SK-N-SH (cell line): ENCODE results near the gene S100A16. TPM values are rescaled to one million over a fixed set of nuclear protein-coding genes. Genes with fewer than 3 reads are reported as not detected.

Experiments used
- CTCF ChIA-PET: fragments of 300-600, 350-600 bp; formaldehyde crosslinking; extraction: SDS; loops from one replicate; lab custom pipeline; 2021; lab: Yijun Ruan, JAX
- POLR2A ChIA-PET: fragments of 350-600 bp; sonication (Branson Sonifier 250); formaldehyde crosslinking; extraction: SDS; loops from one replicate; lab custom pipeline; 2020; ENCODE audit warnings: antibody characterized with exemption, inconsistent platforms; lab: Yijun Ruan, JAX
- DNase-seq: peaks from one replicate; pipeline ENCODE4 v3.0.0; 2012
- H2AFZ ChIP-seq: fragments of 200-600 bp; sonication (generic); 2 replicates; pipeline ENCODE4 v1.8.1; 2016; ENCODE audit warnings: antibody characterized with exemption, mild to moderate bottlenecking, low read depth
- H3F3A ChIP-seq: fragments of 200-600 bp; sonication (generic); replicated peaks from 2 replicates; pipeline ENCODE3; 2016; ENCODE audit warnings: antibody characterized with exemption, mild to moderate bottlenecking; ENCODE audit not compliant: insufficient read depth
- H3K27ac ChIP-seq, 2 experiments: fragments of 200-500 bp in 1 of 2; fragments of 200-600 bp in 1 of 2; sonication (Bioruptor generic) in 1 of 2; sonication (generic), shearing (Covaris generic) in 1 of 2; 2 replicates each; pipeline versions ENCODE4 v1.5.1 to v1.6.1; 2014 to 2016; ENCODE audit warnings: low read depth in 2 of 2, inconsistent platforms in 1 of 2, low read length in 1 of 2, mild to moderate bottlenecking in 1 of 2, mixed read lengths in 1 of 2
- H3K27me3 ChIP-seq: fragments of 200-600 bp; sonication (generic), shearing (Covaris generic); 2 replicates; pipeline ENCODE4 v1.6.1; 2016; ENCODE audit warnings: mixed run types; ENCODE audit not compliant: insufficient read depth
- H3K36me3 ChIP-seq, 2 experiments: fragments of 200-500 bp in 1 of 2; fragments of 200-600 bp in 1 of 2; sonication (Bioruptor generic) in 1 of 2; sonication (generic) in 1 of 2; replicated peaks in 1 of 2; 2 replicates each; pipeline versions ENCODE3 to v1.5.1; 2014 to 2016; ENCODE audit warnings: low read length in 1 of 2, mild to moderate bottlenecking in 1 of 2; ENCODE audit not compliant: insufficient read depth in 2 of 2, control insufficient read depth in 1 of 2
- H3K4me1 ChIP-seq, 2 experiments: fragments of 200-500 bp in 1 of 2; fragments of 200-600 bp in 1 of 2; sonication (Bioruptor generic) in 1 of 2; sonication (generic), shearing (Covaris generic) in 1 of 2; 2 replicates each; pipeline versions ENCODE4 v1.5.1 to v1.6.1; 2014 to 2016; ENCODE audit warnings: low read depth in 1 of 2, low read length in 1 of 2, mixed run types in 1 of 2; ENCODE audit not compliant: insufficient read depth in 2 of 2, control insufficient read depth in 1 of 2
- H3K4me2 ChIP-seq: fragments of 200-600 bp; sonication (generic), shearing (Covaris generic); 2 replicates; pipeline ENCODE4 v1.6.1; 2017; ENCODE audit warnings: mixed run types
- H3K4me3 ChIP-seq, 2 experiments: fragments of 200-500 bp in 1 of 2; fragments of 200-600 bp in 1 of 2; sonication (Bioruptor generic) in 1 of 2; sonication (generic), shearing (Covaris generic) in 1 of 2; 2 replicates each; pipeline versions ENCODE4 v1.5.1 to v1.8.1; 2014 to 2016; ENCODE audit warnings: low read depth in 2 of 2, inconsistent platforms in 1 of 2, low read length in 1 of 2, mild to moderate bottlenecking in 1 of 2, mixed read lengths in 1 of 2, moderate library complexity in 1 of 2
- H3K79me2 ChIP-seq: fragments of 200-600 bp; sonication (generic); 2 replicates; pipeline ENCODE4 v1.8.1; 2017; ENCODE audit warnings: mild to moderate bottlenecking; ENCODE audit not compliant: insufficient read depth
- H3K9ac ChIP-seq: fragments of 200-600 bp; sonication (generic); 2 replicates; pipeline ENCODE4 v1.6.1; 2017; ENCODE audit warnings: mixed run types
- H3K9me2 ChIP-seq: fragments of 200-600 bp; sonication (generic); 2 replicates; pipeline ENCODE4 v1.6.1; 2017; ENCODE audit warnings: mixed run types
- H3K9me3 ChIP-seq: fragments of 200-600 bp; sonication (generic); 2 replicates; pipeline ENCODE4 v1.6.1; 2017; ENCODE audit warnings: mixed run types, mild to moderate bottlenecking, moderate library complexity
- H4K20me1 ChIP-seq: fragments of 200-600 bp; sonication (generic); 2 replicates; pipeline ENCODE4 v1.6.1; 2017; ENCODE audit warnings: mild to moderate bottlenecking, mixed run types; ENCODE audit not compliant: insufficient read depth
- CHD2 ChIP-seq: fragments of 150-350 bp; IDR thresholded peaks from 2 replicates; pipeline ENCODE4 v1.6.1; 2018; ENCODE audit warnings: low read length; ENCODE audit not compliant: partially characterized antibody
- FOXM1 ChIP-seq: IDR thresholded peaks from 2 replicates; pipeline ENCODE4 v1.4.0; 2012; ENCODE audit warnings: low read depth, mild to moderate bottlenecking
- GABPA ChIP-seq: IDR thresholded peaks from 2 replicates; pipeline ENCODE4 v1.4.0; 2012; ENCODE audit warnings: low read depth, mild to moderate bottlenecking
- JUND ChIP-seq: IDR thresholded peaks from 2 replicates; pipeline ENCODE4 v1.4.0; 2012
- NFIC ChIP-seq: IDR thresholded peaks from 2 replicates; pipeline ENCODE4 v1.4.0; 2012; ENCODE audit warnings: borderline replicate concordance
- RFX5 ChIP-seq: IDR thresholded peaks from 2 replicates; pipeline ENCODE4 v1.6.1; 2012; ENCODE audit warnings: mild to moderate bottlenecking, improper control_type of control experiment, low read length
- SMC3 ChIP-seq: IDR thresholded peaks from 2 replicates; pipeline ENCODE4 v1.6.1; 2012; ENCODE audit warnings: low read depth, low read length, improper control_type of control experiment
- TAF1 ChIP-seq: IDR thresholded peaks from 2 replicates; pipeline ENCODE4 v1.6.1; 2012; ENCODE audit warnings: low read depth, mild to moderate bottlenecking, low read length, moderate library complexity, borderline replicate concordance
- TCF12 ChIP-seq: IDR thresholded peaks from 2 replicates; pipeline ENCODE4 v1.4.0; 2012
- YY1 ChIP-seq: IDR thresholded peaks from 2 replicates; pipeline ENCODE4 v1.4.0; 2012; ENCODE audit warnings: low read depth, mild to moderate bottlenecking
- WGBS: methylation state at CpG from one replicate; pipeline ENCODE4 v1.1.6; 2017; ENCODE audit warnings: low lambda C conversion rate; 5-methylcytosine and 5-hydroxymethylcytosine counted together
- polyA plus RNA-seq, 3 experiments: library from polyadenylated mRNA; depleted of rRNA; stranded (reverse); fragments of >200 nt; gene quantifications; 2 replicates each; pipeline ENCODE4 v1.2.3, GENCODE V29; 2012
- TF ChIP-seq, protein P1 (sequence below): fragments of 150-350 bp; IDR thresholded peaks from 2 replicates; pipeline ENCODE4 v1.6.1; 2017; ENCODE audit warnings: antibody characterized with exemption, low read length, low read depth, borderline replicate concordance
- TF ChIP-seq, protein P2 (sequence below): IDR thresholded peaks from 2 replicates; pipeline ENCODE4 v1.4.0; 2012; ENCODE audit warnings: low read depth
- TF ChIP-seq, protein P3 (sequence below): IDR thresholded peaks from 2 replicates; pipeline ENCODE4 v1.4.0; 2012; ENCODE audit warnings: low read depth, borderline replicate concordance
- TF ChIP-seq, protein P4 (sequence below): IDR thresholded peaks from 2 replicates; pipeline ENCODE4 v1.6.1; 2012; ENCODE audit warnings: mild to moderate bottlenecking, low read depth, low read length, moderate library complexity
- TF ChIP-seq, protein P5 (sequence below): fragments of 150-350 bp; IDR thresholded peaks from 2 replicates; pipeline ENCODE4 v1.6.1; 2016; ENCODE audit warnings: mild to moderate bottlenecking, low read depth, low read length

The S100A16 gene
- polyA plus RNA-seq, 1 of the 3 experiments (the other 2 are of a cell fraction) = 512 TPM

DNA sequence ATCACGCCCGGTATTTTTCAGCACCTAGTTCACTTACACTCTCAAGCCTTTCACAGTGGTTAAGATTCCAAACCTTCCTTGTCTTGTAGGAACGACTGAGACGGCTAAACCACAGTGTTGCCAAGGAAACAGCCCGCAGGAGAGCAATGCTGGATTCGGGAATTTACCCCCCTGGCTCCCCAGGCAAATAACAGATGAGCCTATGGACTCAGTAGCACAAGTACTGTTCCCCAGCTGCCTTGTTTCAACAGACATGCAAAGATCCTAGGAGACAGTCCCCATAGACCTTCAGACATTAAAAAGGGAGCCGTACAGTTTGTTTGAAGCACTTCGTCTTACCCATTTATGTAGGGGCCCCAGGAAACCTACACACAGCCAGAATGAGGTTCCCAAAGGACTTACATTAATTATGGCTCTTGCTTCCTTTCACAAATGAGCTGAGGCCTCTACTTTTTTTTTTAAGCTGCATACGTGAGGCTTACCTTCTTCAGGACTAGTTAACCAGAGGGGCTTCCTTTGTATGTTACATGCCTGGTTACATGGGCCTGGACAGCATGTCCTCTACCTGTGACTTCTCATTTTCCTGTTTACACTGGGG, 48.3 kb upstream of the S100A16 start:
- H3K4me2 ChIP-seq = no peak overlapping the region
- peaks cover 0 to 5% of the 10 kb centered on the region in 2 experiments; a peak in 1 of 4 replicates for H3K4me1 ChIP-seq
- no peak overlapping the region for H3K27ac ChIP-seq
- H3K27me3 ChIP-seq = no peaks in the 10 kb centered on the region
- no peak overlapping the region for H3K9ac ChIP-seq
- peaks cover 49 to 56% of the 10 kb centered on the region in 2 experiments for H3K36me3 ChIP-seq
- POLR2A ChIA-PET = no interaction called here
- CTCF ChIA-PET = interaction anchor here (1.2 to 1.9 kb wide), 2 partner anchors 10 to 17 kb away, joined by 5 to 6 read pairs; partner anchors contain the start of genes ILF2 and NPR1
- H3K9me3 ChIP-seq = no peaks in the 10 kb centered on the region
- no peak overlapping the region for H2AFZ ChIP-seq
- no peak for DNase-seq
- no peaks in the 10 kb centered on the region for H4K20me1 ChIP-seq
- H3K79me2 ChIP-seq = peaks cover 24% of the 10 kb centered on the region
- H3K4me3 ChIP-seq = no peak overlapping the region
- no peak for TF ChIP-seq GABPA
- TF ChIP-seq YY1 = no peak
- TF ChIP-seq, protein P1, sequence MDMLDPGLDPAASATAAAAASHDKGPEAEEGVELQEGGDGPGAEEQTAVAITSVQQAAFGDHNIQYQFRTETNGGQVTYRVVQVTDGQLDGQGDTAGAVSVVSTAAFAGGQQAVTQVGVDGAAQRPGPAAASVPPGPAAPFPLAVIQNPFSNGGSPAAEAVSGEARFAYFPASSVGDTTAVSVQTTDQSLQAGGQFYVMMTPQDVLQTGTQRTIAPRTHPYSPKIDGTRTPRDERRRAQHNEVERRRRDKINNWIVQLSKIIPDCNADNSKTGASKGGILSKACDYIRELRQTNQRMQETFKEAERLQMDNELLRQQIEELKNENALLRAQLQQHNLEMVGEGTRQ = no peak
- no peak for TF ChIP-seq TCF12
- TF ChIP-seq, protein P2, sequence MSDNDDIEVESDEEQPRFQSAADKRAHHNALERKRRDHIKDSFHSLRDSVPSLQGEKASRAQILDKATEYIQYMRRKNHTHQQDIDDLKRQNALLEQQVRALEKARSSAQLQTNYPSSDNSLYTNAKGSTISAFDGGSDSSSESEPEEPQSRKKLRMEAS = no peak
- TF ChIP-seq SMC3 = no peak
- no peak for TF ChIP-seq CHD2
- no peak for TF ChIP-seq RFX5
- TF ChIP-seq, protein P3, sequence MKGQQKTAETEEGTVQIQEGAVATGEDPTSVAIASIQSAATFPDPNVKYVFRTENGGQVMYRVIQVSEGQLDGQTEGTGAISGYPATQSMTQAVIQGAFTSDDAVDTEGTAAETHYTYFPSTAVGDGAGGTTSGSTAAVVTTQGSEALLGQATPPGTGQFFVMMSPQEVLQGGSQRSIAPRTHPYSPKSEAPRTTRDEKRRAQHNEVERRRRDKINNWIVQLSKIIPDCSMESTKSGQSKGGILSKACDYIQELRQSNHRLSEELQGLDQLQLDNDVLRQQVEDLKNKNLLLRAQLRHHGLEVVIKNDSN = no peak
- TF ChIP-seq FOXM1 = no peak
- TF ChIP-seq JUND = no peak
- TF ChIP-seq TAF1 = no peak
- TF ChIP-seq NFIC = no peak
- TF ChIP-seq, protein P4, sequence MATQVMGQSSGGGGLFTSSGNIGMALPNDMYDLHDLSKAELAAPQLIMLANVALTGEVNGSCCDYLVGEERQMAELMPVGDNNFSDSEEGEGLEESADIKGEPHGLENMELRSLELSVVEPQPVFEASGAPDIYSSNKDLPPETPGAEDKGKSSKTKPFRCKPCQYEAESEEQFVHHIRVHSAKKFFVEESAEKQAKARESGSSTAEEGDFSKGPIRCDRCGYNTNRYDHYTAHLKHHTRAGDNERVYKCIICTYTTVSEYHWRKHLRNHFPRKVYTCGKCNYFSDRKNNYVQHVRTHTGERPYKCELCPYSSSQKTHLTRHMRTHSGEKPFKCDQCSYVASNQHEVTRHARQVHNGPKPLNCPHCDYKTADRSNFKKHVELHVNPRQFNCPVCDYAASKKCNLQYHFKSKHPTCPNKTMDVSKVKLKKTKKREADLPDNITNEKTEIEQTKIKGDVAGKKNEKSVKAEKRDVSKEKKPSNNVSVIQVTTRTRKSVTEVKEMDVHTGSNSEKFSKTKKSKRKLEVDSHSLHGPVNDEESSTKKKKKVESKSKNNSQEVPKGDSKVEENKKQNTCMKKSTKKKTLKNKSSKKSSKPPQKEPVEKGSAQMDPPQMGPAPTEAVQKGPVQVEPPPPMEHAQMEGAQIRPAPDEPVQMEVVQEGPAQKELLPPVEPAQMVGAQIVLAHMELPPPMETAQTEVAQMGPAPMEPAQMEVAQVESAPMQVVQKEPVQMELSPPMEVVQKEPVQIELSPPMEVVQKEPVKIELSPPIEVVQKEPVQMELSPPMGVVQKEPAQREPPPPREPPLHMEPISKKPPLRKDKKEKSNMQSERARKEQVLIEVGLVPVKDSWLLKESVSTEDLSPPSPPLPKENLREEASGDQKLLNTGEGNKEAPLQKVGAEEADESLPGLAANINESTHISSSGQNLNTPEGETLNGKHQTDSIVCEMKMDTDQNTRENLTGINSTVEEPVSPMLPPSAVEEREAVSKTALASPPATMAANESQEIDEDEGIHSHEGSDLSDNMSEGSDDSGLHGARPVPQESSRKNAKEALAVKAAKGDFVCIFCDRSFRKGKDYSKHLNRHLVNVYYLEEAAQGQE = no peak
- TF ChIP-seq, protein P5, sequence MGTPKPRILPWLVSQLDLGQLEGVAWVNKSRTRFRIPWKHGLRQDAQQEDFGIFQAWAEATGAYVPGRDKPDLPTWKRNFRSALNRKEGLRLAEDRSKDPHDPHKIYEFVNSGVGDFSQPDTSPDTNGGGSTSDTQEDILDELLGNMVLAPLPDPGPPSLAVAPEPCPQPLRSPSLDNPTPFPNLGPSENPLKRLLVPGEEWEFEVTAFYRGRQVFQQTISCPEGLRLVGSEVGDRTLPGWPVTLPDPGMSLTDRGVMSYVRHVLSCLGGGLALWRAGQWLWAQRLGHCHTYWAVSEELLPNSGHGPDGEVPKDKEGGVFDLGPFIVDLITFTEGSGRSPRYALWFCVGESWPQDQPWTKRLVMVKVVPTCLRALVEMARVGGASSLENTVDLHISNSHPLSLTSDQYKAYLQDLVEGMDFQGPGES = no peak
- H3K9me2 ChIP-seq = no peaks in the 10 kb centered on the region
- 87% methylated on average over 9 of the region's 9 CpGs for WGBS
- H3F3A ChIP-seq = peaks cover 56% of the 10 kb centered on the region
